ENCODE results near the gene KLRF2.
"Not testable (repeated sequence)": the region's sequence is repeated elsewhere in the genome, so short reads cannot be mapped to it uniquely, and the experiment has no call there.

The KLRF2 gene

GRCh38 chr12:9881246-9881645 lies at the start of gene KLRF2:
TSS of gene KLRF2 (plus strand) at chr12:9881489. CDS start at chr12:9881596, 107 bp downstream.
- DNase-seq (ENCODE audit: low spot score), result no peak

GRCh38 chr12:9831720-9832119 lies 49.6 kb upstream of the KLRF2 start:
- no peak for DNase-seq (ENCODE audit: low spot score)

GRCh38 chr12:9843407-9843806 lies 37.9 kb upstream of the KLRF2 start:
- no peak for DNase-seq (ENCODE audit: low spot score)

- DNase-seq (ENCODE audit: low spot score), result no peak
These were observed 32.4 kb upstream of the KLRF2 start for GRCh38 chr12:9848899-9849298.

GRCh38 chr12:9851050-9851449 lies 30.2 kb upstream of the KLRF2 start:
- no peak for DNase-seq (ENCODE audit: low spot score)

- DNase-seq (ENCODE audit: low spot score), result no peak
These were observed 29.4 kb upstream of the KLRF2 start for GRCh38 chr12:9851927-9852326.

- DNase-seq (ENCODE audit: low spot score), result no peak
These were observed 25.1 kb upstream of the KLRF2 start for GRCh38 chr12:9856151-9856550.

- no peak for DNase-seq (ENCODE audit: low spot score)
These were observed 24.4 kb upstream of the KLRF2 start for GRCh38 chr12:9856894-9857293.

- no peak for DNase-seq (ENCODE audit: low spot score)
These were observed 23.2 kb upstream of the KLRF2 start for GRCh38 chr12:9858135-9858534.

- DNase-seq (ENCODE audit: low spot score), result peak; percentile 21
These were observed 16.2 kb upstream of the KLRF2 start for GRCh38 chr12:9864913-9865675.

- DNase-seq (ENCODE audit: low spot score), result no peak
These were observed 14.4 kb upstream of the KLRF2 start for GRCh38 chr12:9866860-9867269.

- no peak for DNase-seq (ENCODE audit: low spot score)
These were observed 13.8 kb upstream of the KLRF2 start for GRCh38 chr12:9867531-9867930.

GRCh38 chr12:9868311-9868801 lies 12.9 kb upstream of the KLRF2 start:
- DNase-seq (ENCODE audit: low spot score), result peak; percentile 13

- DNase-seq (ENCODE audit: low spot score), result no peak
These were observed 12.4 kb upstream of the KLRF2 start for GRCh38 chr12:9868951-9869306.

GRCh38 chr12:9869307-9870161 lies 11.8 kb upstream of the KLRF2 start, which contains the start of gene CLEC2B:
TSS of gene CLEC2B (minus strand) at chr12:9869354.
- peak; percentile 59 for DNase-seq (ENCODE audit: low spot score)

GRCh38 chr12:9870286-9870866 lies 10.9 kb upstream of the KLRF2 start:
- DNase-seq (ENCODE audit: low spot score), result peak; percentile 20

GRCh38 chr12:9872162-9872561 lies 9.1 kb upstream of the KLRF2 start:
- no peak for DNase-seq (ENCODE audit: low spot score)

GRCh38 chr12:9872742-9873141 lies 8.5 kb upstream of the KLRF2 start:
- DNase-seq (ENCODE audit: low spot score), result no peak

- not testable (repeated sequence) for DNase-seq (ENCODE audit: low spot score)
These were observed 5.2 kb upstream of the KLRF2 start for GRCh38 chr12:9876120-9876519.

- no peak for DNase-seq (ENCODE audit: low spot score)
These were observed 684 bp upstream of the KLRF2 start for GRCh38 chr12:9880532-9881078.

- DNase-seq (ENCODE audit: low spot score), result no peak
These were observed 699 bp downstream of the KLRF2 start for GRCh38 chr12:9881988-9882387.

GRCh38 chr12:9883175-9883574 lies 1.9 kb downstream of the KLRF2 start:
- no peak for DNase-seq (ENCODE audit: low spot score)
